ENCODE measurements around the gene PARN.
"Not testable (repeated sequence)": the region's sequence is repeated elsewhere in the genome, so short reads cannot be mapped to it uniquely, and the experiment has no call there.

The PARN gene

DNA sequence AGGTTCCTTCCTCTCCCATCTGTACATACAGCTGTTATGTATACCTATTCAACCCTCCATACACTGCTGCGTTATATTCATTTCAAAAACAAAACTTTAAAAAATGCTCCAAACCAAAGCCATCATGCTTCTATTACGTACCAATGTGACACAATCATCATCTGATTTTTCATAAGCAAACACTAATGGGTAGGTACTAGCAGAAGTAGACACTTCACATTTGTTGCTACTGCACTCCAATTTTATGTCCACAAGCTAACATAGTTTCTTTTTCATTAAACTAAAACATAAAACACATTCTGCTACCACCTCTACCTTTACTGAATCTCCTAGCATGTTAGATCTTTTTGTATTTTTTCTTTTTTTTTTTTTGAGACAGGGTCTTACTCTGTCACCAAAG, 57.5 kb downstream of the PARN start:
- DNase-seq: no peak

DNA sequence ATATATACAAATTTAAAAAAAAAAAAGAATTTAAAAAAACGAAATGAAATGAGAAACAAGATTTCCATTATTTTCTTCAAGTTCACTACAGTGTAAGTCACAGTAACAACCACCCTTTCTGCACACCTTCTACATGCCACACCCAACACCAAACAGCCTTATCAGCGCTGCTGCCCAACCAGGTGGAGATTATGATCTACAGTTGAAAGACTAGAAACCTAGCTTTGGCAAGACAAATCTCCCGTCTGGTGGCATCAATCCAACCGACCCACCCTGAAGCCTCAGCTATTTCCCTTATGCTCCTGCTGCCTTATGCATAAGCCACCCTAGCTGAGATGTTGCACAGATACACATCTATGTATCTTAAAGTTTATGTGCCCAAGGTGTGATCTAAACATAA, 60.8 kb downstream of the PARN start:
- no peak for DNase-seq

DNA sequence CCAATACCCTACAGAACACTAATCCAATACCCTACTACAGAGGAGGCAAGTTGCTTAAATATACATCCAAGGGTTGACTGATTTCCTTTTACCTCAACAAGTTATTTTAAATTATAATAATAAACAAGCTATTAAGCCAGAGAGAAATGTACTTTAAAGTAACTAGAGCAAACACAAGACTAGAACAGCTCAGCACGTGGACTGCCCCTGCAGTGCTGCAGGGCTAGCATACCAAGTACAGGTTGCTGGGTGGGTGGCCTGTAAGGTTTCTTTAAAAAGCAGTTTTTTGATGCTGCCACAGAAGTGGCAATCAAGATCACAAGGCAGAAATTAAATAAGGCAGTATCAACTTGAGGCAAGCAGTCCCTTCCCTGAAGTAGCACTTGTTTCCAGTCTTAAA, 63.5 kb downstream of the PARN start:
- DNase-seq: no peak

DNA sequence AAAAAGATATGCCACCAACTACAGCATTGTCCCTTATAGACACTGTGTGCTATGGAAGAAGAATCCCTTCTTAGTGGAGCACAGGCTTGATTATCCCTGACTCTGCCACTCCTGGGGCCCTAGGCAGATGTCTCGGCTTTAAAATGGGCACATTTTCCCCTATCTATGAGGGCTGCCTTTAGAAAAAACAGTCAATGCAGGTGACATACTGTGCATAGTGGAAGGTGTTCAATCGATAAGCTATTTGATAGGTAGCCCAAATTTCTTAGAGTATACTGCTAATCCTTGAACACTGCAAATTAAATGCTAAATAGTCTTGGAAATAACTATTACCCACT, 64.4 kb downstream of the PARN start:
- no peak for DNase-seq

DNA sequence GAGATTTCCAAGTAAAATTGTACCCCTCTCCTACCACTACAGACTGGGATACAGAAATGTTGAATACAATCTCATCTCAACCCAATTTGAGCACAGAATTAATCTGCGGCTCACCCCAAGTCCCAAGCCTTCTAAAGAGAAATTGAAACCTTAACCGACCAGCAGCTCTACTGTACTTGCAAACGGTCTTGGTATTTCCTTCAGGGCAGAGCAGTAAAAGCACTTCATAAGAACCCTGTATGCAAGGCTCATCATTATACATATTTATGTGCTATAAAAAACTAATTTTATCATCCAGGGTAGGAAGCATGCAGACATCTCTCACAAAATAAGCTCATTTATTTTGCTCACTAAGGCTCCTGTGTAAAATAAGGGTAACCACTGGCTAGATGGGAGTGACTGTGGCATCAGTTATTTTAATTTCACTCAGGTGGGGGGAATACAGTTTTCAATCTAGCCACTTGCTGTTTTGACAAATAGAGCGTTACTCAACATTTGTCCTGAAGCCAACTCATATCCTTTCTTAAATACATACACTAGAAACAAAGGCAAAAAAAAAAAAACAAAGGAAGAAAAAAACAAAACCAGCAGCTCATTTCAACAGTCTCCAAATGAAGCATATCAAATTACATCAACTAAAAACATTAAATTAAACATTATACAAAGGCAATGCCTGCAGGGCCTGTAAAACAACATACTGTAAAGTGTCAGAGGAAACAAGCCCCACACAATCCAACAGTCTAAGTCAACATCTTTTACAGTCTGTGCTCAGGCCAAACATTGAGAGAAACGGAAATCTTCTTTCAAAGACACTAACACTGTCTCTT, 65.0 kb downstream of the PARN start:
- DNase-seq: no peak

DNA sequence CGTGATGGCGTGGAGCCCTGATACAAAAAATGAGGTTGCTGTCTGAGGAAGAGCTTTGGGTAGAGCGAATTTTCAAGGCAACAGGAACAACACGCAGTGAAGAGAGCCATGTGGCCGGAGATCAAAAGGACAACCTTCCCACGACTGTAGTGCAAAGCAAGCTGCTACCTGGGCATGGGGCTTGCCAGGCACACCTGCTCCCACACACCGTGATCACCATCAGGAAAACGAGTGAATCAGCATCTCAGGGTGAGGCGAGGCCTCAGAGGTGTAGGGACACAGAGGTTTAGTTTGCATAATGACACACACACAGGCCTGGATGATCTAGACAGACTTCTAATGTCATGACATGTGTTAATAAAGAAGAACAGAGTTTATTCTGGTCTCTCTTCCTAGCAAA, 65.7 kb downstream of the PARN start:
- no peak for DNase-seq

DNA sequence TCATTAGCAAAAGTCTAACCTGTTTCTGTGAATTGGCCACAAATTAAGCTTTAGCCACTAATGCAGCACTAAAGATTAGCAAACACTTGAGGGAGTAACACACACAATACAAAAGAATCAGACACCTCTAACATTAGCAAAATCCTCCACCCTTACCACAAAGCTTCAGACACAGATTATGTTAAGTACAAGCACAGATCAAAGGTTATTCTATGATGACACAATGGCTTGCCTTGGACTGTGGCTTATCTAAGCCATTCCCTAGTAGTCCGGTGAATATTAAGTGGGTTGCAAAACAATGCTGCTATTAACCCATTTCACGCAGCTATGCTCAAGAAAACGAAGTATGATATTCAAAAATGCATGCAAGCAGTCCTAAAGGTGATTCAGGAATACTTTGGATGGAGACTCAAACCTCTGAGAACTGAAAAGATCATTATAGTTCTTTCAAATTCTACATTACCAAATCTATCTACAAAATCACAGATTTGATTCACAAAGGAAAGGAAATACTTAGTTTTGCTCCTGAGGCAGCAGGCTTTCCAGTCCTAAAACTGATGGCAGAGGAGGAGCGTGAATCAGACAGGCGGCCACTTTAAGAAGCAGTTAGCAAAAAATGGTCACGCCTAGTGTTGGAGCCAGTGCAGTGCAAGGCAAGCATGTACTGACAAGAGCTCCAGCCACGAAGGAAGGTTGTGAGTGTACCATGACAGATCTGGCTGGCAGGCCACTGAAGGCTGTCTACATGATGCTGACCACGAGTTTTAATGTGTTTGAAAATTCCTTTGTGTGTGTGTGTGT, 67.2 kb downstream of the PARN start:
- no peak for DNase-seq

DNA sequence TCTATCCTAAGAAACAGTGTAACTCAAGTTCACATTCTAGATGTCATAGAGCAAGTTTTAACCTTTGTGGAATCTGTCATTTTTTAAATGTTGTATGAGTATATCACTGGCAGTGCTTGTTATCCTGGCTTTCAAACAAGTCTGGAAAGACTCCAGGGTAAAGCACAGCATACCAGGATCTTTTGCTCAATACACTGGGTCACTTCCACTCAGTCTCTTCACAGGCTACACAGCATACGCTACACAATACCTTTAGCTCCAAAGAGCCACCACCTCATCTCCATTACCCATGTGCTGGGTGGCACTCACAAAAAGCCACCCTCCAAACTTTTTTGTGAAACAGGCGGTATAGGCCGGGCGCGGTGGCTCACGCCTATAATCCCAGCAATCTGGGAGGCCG, 69.5 kb downstream of the PARN start:
- DNase-seq: no peak

DNA sequence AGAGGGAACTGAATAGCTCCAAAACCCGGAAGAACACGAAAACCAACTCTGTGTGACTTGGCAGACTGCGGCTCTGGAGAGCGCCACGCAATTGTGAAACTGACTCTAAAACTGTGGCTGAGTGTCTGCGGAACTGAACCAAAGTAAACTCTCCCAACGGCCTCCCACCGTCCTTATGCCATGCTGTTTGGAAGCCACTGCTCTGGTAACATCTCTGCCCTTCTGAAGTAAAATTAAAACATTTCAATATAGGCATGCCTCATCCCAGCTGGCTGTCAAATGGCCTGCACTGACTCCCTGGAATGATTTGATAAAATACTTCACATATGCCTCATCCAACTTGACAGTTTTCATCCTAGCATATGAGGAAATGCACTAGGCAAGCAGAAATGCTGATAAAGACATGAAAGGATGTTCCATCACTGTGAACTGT, 70.2 kb downstream of the PARN start:
- DNase-seq: no peak

DNA sequence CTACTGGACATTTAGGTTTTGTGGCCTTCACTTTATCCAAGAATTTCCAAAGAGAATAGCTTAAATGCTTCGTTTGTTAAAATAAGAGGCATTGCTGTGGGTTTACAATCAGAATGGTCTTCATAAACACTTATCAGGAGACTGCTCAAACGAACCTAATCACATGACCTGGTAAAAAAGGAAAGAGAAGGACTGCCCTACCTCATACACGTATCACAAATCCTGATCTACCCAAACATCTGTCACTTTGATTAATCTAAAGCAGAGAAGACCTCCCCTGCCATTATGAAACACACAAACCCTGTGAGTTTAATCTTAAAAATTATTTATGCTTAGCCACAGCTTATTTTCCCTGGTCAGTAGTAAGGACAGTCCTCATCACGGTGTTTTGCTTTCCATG, 76.6 kb downstream of the PARN start:
- DNase-seq: no peak

DNA sequence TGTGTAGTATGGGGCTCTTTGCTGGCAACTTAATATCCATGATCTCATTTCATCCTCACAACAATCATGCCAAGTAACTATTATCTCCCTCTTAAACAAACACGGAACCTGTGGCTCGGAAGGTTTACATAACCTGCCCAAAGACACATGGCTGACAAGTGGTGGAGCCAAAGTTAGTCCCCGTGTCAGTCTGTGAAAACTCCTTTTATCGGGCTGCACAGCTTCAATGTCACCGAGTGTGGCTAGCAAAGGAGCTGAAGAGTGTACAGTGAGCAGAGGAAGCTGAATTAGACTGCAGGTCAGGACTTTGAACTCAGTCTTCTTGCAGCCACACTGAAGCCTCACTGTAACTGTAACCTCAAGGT, 80.3 kb downstream of the PARN start:
- no peak for DNase-seq

DNA sequence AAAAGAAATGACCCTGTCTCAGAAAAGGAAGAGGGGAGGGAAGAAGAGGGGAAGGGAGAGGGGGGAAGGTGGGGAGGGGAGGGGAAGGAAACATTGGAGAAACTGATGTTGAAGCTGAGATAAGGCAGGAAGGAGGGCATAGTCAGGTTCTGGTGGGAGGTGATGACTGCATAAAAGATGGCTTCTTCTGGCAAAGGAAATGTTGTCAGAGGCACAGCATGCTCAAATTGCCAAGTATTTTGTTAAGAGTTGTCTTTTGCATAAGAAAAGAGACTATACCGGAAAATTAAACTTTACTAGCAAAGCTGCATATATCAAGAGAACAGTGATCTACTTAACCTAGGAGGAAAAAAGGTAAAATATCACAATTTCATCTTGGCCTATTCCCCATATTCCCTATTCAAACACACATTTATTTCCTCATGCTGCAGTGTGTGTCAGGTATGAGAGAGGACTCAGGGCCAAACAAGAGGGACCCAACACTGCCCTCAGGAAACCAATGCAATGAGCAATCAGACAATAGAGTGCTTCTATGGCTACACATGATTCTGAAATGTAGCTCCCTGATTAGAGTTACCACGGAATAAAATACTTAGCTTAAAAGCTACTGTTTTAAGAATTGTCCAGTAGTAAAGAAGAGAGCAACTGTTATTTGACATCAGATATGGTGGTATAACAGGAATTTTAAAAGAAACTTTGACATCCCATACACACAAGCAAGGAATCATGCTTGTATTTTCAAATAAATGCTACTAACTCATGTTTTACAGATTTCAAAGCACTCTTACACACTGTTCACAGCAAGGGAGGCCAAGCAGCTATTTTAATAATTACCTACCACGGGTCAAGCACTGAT, 80.9 kb downstream of the PARN start:
- no peak for DNase-seq

DNA sequence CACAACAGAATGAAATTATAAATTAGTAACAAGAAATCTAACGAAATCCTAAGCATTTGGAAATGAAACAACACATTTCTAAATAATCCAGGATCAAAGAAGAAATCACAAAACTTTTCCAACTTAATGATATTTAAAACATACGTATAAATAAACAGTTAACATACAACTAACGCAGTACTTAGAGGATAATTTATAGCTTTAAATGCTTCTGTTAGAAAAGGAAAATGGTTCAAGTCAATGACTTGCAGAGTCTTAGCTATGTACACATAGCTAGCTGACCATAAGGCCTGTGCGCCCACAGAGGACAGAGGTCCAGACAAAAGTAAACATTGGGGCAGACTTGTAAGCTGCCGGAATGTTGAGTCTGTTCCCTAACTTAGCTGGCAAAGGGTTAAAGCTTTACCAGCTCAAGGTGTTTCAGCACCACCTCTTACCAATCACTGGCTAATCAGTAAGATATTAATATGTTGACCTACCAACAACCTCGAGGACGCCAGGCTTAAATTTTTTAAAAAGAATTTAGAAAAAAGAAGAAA, 84.6 kb downstream of the PARN start:
- DNase-seq: no peak

DNA sequence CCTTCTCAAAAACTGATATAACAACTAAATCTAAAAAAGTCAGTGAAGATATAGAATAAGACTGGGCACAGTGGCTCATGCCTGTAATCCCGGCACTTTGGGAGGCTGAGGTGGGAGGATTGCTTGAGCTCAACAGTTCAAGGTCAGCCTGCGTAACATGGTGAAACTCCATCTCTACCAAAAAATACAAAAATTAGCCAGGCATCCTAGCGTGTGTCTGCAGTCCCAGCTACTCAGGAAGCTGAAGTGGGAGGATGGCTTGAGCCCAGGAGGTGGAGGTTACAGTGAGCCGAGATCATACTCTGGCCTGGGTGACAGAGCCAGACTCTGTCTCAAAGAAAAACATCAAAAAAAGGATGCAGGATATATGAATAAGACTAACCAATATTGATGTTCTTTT, 85.2 kb downstream of the PARN start:
- DNase-seq: not testable (repeated sequence)

DNA sequence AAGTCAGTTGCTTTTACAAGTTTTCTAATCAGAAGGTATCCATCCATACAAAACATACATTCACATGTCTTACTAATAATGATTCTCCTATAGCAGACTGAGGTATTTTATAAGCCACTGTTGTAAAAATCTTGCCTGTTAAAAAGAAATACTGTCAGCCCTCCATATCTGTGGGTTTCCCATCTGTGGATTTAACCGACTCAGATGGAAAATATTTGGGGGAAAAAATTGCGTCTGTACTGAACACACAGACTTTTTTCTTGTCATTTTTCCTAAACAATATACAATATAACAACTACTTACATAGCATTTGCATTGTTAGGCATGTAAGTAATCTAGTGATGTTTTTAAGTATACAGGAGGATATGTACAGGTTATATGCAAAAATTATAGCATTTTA, 90.4 kb downstream of the PARN start:
- no peak for DNase-seq

DNA sequence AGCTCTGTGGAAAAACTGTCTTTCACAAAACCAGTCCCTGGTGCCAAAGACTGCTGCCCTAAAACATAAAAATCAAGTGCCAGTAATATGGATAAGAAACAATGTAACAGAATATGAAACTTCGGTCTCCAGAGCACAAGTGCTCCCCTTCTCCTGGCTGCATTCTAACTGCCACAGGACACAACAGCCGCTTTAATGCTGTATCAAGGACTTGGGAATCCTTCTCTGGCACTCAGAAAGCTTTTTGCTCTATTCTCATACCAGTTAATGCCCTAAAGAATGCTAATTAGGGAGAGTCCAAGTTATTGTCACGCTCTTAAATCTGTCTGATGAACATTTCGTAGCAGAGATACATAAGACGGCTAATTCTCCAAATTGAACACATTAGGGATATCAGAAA, 90.9 kb downstream of the PARN start:
- DNase-seq: no peak

DNA sequence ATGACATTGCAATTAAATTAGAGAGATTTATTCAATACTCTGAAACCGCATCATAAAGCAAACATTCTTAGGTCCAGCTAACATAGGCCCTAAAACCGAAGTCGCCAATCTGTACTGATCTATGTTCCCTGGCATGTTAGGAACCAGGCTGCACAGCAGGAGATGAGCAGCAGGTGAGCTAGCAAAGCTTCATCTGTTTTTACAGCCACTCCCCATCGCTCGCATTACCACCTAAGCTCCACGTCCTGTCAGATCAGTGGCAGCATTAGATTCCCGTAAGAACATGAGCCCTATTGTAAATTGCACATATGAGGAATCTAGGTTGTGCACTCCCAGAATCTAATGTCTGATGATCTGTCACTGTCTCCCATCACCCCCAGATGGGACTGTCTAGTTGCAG, 91.5 kb downstream of the PARN start:
- DNase-seq: no peak

DNA sequence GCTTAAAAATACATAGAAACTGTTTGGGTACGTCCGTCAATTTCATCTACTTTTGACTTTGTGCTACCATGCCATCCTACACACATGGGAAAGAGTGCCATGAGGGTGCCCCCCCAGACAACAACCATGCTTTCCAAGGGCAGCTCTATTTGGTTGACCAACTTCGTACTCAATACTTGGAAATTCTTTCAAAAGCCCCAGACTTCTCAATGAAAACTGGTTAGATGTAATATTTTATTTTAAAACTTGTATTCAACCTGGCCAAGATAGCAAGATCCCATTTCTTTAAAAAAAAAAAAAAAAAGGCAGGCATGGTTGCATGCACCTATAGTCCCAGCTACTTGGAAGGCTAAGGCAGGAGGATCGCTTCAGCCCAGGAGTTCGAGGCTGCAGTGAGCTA, 98.4 kb downstream of the PARN start:
- DNase-seq: no peak

DNA sequence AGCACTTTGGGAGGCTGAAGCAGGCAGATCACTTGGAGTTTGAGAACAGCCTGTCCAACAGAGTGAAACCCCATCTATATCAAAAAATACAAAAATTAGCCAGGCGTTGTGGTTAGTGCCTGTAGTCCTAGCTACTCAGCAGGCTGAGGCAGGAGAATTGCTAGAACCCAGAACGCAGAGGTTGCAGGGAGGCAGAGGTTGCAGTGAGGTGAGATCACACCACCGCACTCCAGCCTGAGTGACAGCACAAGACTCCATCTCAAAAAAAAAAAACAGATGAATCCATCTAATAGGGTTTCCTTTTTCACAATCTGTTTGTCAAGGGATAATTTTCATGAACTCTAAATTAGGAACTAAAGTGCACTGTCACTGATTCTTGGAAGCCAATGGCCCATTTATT, 99.0 kb downstream of the PARN start:
- DNase-seq: no peak

DNA sequence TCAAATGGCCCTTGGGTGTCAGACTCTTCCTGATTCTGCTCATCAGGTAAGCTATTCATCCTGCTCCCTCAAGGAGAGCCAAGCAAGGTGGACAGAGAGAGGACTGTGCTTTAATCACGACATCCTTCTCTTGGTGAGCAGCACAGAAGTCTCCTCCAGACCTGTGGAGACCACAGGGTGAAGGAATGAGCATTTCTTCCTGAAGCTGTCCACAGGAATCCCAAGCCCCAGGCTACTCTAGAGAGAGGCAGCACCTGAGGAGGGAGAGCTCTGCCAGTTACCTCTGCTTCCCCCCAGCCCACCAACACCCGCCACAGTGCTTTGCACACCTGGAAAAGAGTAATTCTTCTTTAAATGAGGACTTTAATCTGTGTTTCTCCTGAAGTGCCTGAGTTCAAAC, 100.0 kb downstream of the PARN start:
- DNase-seq: no peak

DNA sequence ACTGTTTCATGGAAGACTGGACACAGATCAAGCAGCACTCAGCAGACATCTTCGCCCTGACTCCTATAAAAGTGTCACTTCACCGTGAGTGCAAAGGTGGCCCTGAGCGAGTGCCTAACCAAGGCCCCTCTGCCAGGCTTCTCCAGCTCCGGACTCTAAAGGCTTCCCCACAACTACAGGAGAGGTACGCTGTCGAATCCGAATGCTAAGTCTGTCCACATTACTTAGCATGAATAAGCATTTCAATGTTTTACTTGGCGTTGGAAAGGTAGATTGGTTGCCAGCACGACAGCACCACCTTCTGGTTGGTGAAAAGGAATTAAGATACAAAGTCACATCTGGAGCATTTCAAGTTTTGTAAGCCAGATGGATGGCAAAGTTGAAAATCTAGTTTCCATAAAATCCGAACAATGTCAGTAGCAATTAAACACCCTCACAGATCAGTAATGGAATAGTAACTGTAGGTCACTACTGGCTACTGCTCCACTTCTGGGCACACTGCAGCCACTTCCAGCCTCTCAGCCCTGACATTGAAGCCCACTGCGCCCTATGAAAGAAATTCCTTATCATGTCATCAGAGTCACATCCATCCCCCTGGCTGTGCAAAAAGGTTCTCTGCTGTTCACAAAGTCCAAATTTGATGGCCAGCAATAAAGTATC, 100.9 kb downstream of the PARN start:
- peak; percentile 49 to 56 for DNase-seq

DNA sequence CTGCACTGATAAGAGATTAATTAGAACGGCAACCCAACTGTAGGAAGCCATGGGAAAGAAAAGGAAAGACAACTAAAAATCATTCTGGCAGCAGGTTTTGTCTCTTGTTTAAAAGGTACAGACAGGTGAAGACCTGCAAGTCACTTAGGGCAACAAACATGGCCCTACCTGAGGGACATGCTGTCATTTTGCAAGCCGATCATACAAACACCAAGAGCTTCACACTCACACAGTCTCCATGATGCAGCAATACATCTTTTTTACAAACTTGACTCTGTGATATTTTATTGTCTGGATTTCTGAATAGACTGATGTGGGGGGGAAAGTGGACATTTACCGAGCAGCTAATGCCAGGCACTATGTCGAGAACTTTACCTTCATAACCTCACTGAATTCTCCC, 101.8 kb downstream of the PARN start:
- DNase-seq: no peak

Measured in CD4-positive, alpha-beta T cell treated with Interleukin-1 beta for 1 hour (primary cell).